Measurements from ENCODE around the gene TYMP. TPM values are rescaled to one million over a fixed set of nuclear protein-coding genes. Genes with fewer than 3 reads are reported as not detected.
A peak's percentile ranks its signal among the peaks of the same experiment; 100 is the strongest.

TYMP gene
- total RNA-seq, 1 experiment from 2014 or later: 1.5 TPM

DNA sequence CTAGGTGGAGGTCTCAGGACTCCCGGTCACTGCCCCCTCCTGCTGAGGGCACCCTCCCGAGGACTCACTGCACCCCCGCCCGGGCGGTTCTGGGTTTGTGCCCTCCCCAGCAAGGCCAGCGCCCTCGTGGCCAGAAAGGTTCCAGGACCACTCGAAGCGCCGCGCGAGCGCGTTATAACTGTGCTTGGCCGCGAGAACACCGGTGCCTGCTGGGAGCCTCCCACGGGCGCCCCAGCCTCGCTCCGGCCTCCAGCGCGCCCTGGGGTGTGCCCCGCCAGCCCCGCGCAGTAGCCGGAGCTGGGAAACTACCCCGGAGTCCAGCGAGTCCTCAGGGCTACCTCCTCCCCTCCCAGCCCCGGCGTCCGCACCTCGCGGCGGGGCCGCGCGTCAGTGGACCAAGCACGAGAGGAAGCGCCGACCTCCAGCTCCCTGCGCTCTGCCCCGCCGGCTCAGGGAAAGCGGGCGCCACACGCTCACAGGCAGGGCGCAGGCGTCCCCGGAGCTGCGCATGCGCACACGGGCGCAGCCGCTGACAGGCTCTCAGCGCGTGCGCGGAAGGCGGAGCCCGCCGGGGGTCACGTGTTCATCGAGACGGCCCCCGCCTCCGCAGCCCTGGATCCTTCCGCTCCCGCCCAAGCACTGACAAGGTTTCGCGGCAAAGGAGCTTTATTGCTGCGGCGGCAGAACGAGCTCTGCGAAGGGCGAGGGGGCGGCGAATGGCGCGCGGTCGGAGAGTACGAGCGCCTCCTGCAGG is 4.5 kb downstream of the TYMP start, which contains the start of gene SCO2 (continued):
- TF ChIP-seq, protein P1, sequence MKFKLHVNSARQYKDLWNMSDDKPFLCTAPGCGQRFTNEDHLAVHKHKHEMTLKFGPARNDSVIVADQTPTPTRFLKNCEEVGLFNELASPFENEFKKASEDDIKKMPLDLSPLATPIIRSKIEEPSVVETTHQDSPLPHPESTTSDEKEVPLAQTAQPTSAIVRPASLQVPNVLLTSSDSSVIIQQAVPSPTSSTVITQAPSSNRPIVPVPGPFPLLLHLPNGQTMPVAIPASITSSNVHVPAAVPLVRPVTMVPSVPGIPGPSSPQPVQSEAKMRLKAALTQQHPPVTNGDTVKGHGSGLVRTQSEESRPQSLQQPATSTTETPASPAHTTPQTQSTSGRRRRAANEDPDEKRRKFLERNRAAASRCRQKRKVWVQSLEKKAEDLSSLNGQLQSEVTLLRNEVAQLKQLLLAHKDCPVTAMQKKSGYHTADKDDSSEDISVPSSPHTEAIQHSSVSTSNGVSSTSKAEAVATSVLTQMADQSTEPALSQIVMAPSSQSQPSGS (CRISPR knock-in tag; IDR thresholded peaks at IDR 0.05; ENCODE audit: borderline replicate concordance, low read depth): no peak
- TF ChIP-seq, protein P2, sequence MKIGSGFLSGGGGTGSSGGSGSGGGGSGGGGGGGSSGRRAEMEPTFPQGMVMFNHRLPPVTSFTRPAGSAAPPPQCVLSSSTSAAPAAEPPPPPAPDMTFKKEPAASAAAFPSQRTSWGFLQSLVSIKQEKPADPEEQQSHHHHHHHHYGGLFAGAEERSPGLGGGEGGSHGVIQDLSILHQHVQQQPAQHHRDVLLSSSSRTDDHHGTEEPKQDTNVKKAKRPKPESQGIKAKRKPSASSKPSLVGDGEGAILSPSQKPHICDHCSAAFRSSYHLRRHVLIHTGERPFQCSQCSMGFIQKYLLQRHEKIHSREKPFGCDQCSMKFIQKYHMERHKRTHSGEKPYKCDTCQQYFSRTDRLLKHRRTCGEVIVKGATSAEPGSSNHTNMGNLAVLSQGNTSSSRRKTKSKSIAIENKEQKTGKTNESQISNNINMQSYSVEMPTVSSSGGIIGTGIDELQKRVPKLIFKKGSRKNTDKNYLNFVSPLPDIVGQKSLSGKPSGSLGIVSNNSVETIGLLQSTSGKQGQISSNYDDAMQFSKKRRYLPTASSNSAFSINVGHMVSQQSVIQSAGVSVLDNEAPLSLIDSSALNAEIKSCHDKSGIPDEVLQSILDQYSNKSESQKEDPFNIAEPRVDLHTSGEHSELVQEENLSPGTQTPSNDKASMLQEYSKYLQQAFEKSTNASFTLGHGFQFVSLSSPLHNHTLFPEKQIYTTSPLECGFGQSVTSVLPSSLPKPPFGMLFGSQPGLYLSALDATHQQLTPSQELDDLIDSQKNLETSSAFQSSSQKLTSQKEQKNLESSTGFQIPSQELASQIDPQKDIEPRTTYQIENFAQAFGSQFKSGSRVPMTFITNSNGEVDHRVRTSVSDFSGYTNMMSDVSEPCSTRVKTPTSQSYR (CRISPR knock-in tag; IDR thresholded peaks at IDR 0.05): peak; percentile 39; the same call in 1 of the 2 replicates
- TF ChIP-seq ZNF219 (CRISPR knock-in tag; IDR thresholded peaks at IDR 0.05; ENCODE audit: borderline replicate concordance) (no peak), SP1 (CRISPR knock-in tag; conservative IDR thresholded peaks at IDR 0.05) (peak; percentile 86), NR1H2 (CRISPR knock-in tag; IDR thresholded peaks at IDR 0.05) (0 out of 2 replicates have a peak, but pooled peaks have one; percentile 52), TP53 (CRISPR knock-in tag; IDR thresholded peaks at IDR 0.05) (peak; percentile 62), JUN (CRISPR knock-in tag; IDR thresholded peaks at IDR 0.05) (peak; percentile 25; the same call in 1 of the 2 replicates), OVOL2 (CRISPR knock-in tag; IDR thresholded peaks at IDR 0.05; ENCODE audit: borderline replicate concordance) (no peak), ZNF423 (CRISPR knock-in tag; IDR thresholded peaks at IDR 0.05) (peak; percentile 63; the same call in 1 of the 2 replicates), ZNF138 (CRISPR knock-in tag; conservative IDR thresholded peaks at IDR 0.05) (0 out of 2 replicates have a peak, but pooled peaks have one; percentile 26)
- TF ChIP-seq, protein P3, sequence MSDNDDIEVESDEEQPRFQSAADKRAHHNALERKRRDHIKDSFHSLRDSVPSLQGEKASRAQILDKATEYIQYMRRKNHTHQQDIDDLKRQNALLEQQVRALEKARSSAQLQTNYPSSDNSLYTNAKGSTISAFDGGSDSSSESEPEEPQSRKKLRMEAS (CRISPR knock-in tag; IDR thresholded peaks at IDR 0.05): peak; percentile 92
- TF ChIP-seq, protein P4, sequence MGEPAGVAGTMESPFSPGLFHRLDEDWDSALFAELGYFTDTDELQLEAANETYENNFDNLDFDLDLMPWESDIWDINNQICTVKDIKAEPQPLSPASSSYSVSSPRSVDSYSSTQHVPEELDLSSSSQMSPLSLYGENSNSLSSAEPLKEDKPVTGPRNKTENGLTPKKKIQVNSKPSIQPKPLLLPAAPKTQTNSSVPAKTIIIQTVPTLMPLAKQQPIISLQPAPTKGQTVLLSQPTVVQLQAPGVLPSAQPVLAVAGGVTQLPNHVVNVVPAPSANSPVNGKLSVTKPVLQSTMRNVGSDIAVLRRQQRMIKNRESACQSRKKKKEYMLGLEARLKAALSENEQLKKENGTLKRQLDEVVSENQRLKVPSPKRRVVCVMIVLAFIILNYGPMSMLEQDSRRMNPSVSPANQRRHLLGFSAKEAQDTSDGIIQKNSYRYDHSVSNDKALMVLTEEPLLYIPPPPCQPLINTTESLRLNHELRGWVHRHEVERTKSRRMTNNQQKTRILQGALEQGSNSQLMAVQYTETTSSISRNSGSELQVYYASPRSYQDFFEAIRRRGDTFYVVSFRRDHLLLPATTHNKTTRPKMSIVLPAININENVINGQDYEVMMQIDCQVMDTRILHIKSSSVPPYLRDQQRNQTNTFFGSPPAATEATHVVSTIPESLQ (CRISPR knock-in tag; IDR thresholded peaks at IDR 0.05): peak; percentile 50; the same call in 1 of the 2 replicates

DNA sequence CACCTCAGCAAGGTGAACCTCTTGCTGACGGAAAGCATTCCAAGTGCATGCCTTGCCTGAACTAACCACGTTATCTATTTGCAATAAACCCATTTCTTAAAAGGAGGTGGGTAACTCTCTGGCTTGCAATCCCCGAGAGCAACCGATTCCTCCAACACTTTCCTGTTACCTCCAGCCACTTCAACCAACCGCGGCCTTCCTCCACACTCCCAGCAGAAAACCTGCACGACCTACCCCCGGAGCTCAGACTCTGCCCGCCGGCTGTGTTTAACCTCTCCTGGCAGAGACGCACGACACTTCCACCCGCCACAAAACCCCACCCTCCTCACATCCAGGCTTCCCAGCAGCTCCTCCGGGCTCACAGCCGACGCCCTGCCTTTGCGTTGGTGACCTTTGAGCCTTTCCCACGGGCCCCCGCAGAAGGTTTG is 5.1 kb downstream of the TYMP start:
- H3K4me3 Mint-ChIP-seq: peak overlapping the region; percentile 82
- ATAC-seq (no peak), DNase-seq (ENCODE audit: low spot score) (no peak)
- H3K27me3 Mint-ChIP-seq (ENCODE audit: low read depth): peaks cover 32% of the 10 kb centered on the region
- H3K36me3 Mint-ChIP-seq: peaks cover 3% of the 10 kb centered on the region
- H3K4me1 Mint-ChIP-seq: peaks cover 13% of the 10 kb centered on the region
- ChIA-PET POLR2A (interaction anchor here (1.3 to 2.3 kb wide), 3 partner anchors 14 to 38 kb away, joined by 3 to 13 read pairs (median 4); partner anchors contain the start of genes LMF2, NCAPH2 and SYCE3), CTCF (interaction anchor here (0.8 to 4.3 kb wide), 20 partner anchors 7 to 250 kb away, joined by 3 to 60 read pairs (median 6); partner anchors contain the start of genes ARSA, LMF2, NCAPH2 and SYCE3)
- H3K9me3 Mint-ChIP-seq: no peaks in the 10 kb centered on the region
- no peak for TF ChIP-seq OVOL2 (CRISPR knock-in tag; IDR thresholded peaks at IDR 0.05; ENCODE audit: borderline replicate concordance)
- TF ChIP-seq IRF2 (CRISPR knock-in tag; IDR thresholded peaks at IDR 0.05; ENCODE audit: borderline replicate concordance, low read depth): no peak
- 0 out of 2 replicates have a peak, but pooled peaks have one; percentile 4 for TF ChIP-seq FOXP1 (CRISPR knock-in tag; IDR thresholded peaks at IDR 0.05; ENCODE audit: borderline replicate concordance)
- peak overlapping the region; percentile 84; the same call in 1 of the 2 replicates for H3K27ac Mint-ChIP-seq

All from WTC11 (cell line).